GM18526 (cell line): ENCODE data around the gene FIGNL2.

Experiments used
- POLR2A ChIP-seq: IDR thresholded peaks from 3 replicates; pipeline ENCODE4 v1.6.1; 2011; ENCODE audit not compliant: insufficient read length; ENCODE audit errors: extremely low read depth

The FIGNL2 gene

GRCh38 chr12:51820526-51821439 lies 27.7 kb downstream of the FIGNL2 start:
- TF ChIP-seq POLR2A: no peak

GRCh38 chr12:51819736-51820525 lies 28.6 kb downstream of the FIGNL2 start:
- TF ChIP-seq POLR2A: no peak

GRCh38 chr12:51818566-51819300 lies 29.8 kb downstream of the FIGNL2 start:
- TF ChIP-seq POLR2A: no peak

GRCh38 chr12:51818086-51818485 lies 30.4 kb downstream of the FIGNL2 start:
- no peak for TF ChIP-seq POLR2A

GRCh38 chr12:51817027-51817953 lies 31.2 kb downstream of the FIGNL2 start:
- no peak for TF ChIP-seq POLR2A

- TF ChIP-seq POLR2A: no peak
Observed at GRCh38 chr12:51815571-51815970, 32.9 kb downstream of the FIGNL2 start.

- no peak for TF ChIP-seq POLR2A
Observed at GRCh38 chr12:51814311-51815088, 34.0 kb downstream of the FIGNL2 start.

GRCh38 chr12:51813931-51814310 lies 34.6 kb downstream of the FIGNL2 start:
- TF ChIP-seq POLR2A: no peak

GRCh38 chr12:51812871-51813270 lies 35.6 kb downstream of the FIGNL2 start:
- no peak for TF ChIP-seq POLR2A

GRCh38 chr12:51811203-51812202 lies 37.0 kb downstream of the FIGNL2 start:
- no peak for TF ChIP-seq POLR2A

GRCh38 chr12:51809193-51809592 lies 39.3 kb downstream of the FIGNL2 start:
- TF ChIP-seq POLR2A: no peak

- TF ChIP-seq POLR2A: no peak
Observed at GRCh38 chr12:51806896-51807295, 41.6 kb downstream of the FIGNL2 start.

- TF ChIP-seq POLR2A: no peak
Observed at GRCh38 chr12:51801027-51801426, 47.5 kb downstream of the FIGNL2 start.

GRCh38 chr12:51798501-51798900 lies 50.0 kb downstream of the FIGNL2 start:
- TF ChIP-seq POLR2A: no peak
